ENCODE data around the gene TMEM258.
A peak's percentile ranks its signal among the peaks of the same experiment; 100 is the strongest.

TMEM258 gene

DNA sequence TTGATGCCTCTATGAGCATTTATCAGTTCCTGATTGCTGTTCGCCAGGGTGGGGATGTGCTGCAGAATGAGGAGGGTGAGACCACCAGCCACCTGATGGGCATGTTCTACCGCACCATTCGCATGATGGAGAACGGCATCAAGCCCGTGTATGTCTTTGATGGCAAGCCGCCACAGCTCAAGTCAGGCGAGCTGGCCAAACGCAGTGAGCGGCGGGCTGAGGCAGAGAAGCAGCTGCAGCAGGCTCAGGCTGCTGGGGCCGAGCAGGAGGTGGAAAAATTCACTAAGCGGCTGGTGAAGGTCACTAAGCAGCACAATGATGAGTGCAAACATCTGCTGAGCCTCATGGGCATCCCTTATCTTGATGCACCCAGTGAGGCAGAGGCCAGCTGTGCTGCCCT lies 3.1 kb upstream of the TMEM258 start:
- H3K4me2 ChIP-seq: peak overlapping the region in 9 of 11 experiments; percentile 82 to 94 (median 90); a peak in 15 of 22 replicates
- H3K27me3 ChIP-seq: no peaks in the 10 kb centered on the region
- peaks cover 0 to 57% (median 34%) of the 10 kb centered on the region in 11 experiments; a peak in 14 of 22 replicates for H4K20me1 ChIP-seq
- no peak for TF ChIP-seq Cebpa-rat (IDR thresholded peaks at IDR 0.05)
- peak overlapping the region in 3 of 10 experiments; percentile 2 to 28 (median 8); a peak in 2 of 20 replicates for H3K4me3 ChIP-seq
- H3K36me3 ChIP-seq: peaks cover 14 to 67% (median 59%) of the 10 kb centered on the region in 11 experiments
- H3K4me1 ChIP-seq: peaks cover 35 to 68% (median 46%) of the 10 kb centered on the region in 10 experiments
- H3K9ac ChIP-seq: peak overlapping the region in 10 of 11 experiments; percentile 25 to 100 (median 98); a peak in 15 of 22 replicates
- no peaks in the 10 kb centered on the region for H3K9me3 ChIP-seq (replicated peaks in 1 of 11)
- 0 out of 22 replicates have a peak overlapping the region, but pooled peaks of 1 of the 11 experiments have one; percentile 10 for H3K27ac ChIP-seq

DNA sequence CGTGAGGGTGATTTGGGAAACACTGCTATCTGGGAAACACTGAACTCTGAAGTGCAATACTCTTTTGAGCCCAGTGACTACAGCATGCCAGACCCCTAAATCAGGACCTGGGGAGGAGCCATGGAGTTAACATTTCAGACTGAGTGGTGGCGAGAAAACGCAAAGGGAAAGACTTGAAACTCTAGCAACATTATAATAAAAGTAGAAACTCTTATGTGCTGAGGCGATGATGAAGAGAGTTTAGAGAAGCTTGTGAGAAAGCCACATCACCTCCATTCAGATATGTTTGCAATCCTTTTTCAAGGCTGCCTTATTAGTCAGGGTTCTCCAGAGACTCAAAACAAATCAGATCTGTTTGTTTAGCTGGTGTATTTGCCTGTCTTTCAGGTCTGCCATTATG lies 2.2 kb upstream of the TMEM258 start:
- H3K9me3 ChIP-seq (replicated peaks in 1 of 11): no peaks in the 10 kb centered on the region
- H3K9ac ChIP-seq: peak overlapping the region; percentile 25 to 100 (median 98); a peak in 17 of 22 replicates
- no peaks in the 10 kb centered on the region for H3K27me3 ChIP-seq
- peak overlapping the region in 10 of 11 experiments; percentile 82 to 99 (median 90); a peak in 21 of 22 replicates for H3K4me2 ChIP-seq
- peaks cover 0 to 48% (median 32%) of the 10 kb centered on the region in 11 experiments; a peak in 17 of 22 replicates for H4K20me1 ChIP-seq
- peaks cover 35 to 61% (median 48%) of the 10 kb centered on the region in 10 experiments for H3K4me1 ChIP-seq
- TF ChIP-seq Cebpa-rat (IDR thresholded peaks at IDR 0.05): no peak
- H3K36me3 ChIP-seq: peaks cover 23 to 67% (median 59%) of the 10 kb centered on the region in 11 experiments
- peak overlapping the region in 7 of 10 experiments; percentile 28 to 84 (median 82); a peak in 8 of 20 replicates for H3K4me3 ChIP-seq
- peak overlapping the region in 3 of 11 experiments; percentile 5 to 100 (median 6); a peak in 3 of 22 replicates for H3K27ac ChIP-seq

DNA sequence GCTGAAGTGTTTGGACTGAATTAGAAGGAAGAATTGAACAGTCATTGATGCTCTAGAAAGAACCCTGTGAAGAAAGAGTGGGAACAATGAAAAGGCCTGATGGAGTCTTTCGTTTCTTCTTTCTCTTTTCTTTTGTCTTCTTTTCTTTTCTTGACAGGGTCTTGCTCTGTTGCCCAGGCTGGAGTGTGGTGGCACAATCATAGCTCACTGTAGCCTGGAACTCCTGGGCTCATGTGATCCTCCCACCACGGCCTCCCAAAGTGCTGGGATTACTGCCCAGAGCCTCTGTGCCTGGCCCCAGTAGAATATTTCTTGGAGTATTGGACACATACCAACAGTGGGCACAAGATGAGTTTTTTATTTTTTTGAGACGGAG lies 1.4 kb upstream of the TMEM258 start:
- Histone ChIP-seq H3K4me2 (peak overlapping the region; percentile 82 to 99 (median 90)), H3K4me3 (peak overlapping the region; percentile 76 to 89 (median 82)), H3K9me3 (replicated peaks in 1 of 11) (no peaks in the 10 kb centered on the region), H3K27me3 (no peaks in the 10 kb centered on the region), H3K36me3 (peaks cover 30 to 67% (median 59%) of the 10 kb centered on the region in 11 experiments), H3K4me1 (peaks cover 35 to 55% (median 45%) of the 10 kb centered on the region in 10 experiments), H3K9ac (peak overlapping the region; percentile 96 to 100 (median 99)), H4K20me1 (peaks cover 6 to 40% (median 34%) of the 10 kb centered on the region in 11 experiments; a peak in 17 of 22 replicates), H3K27ac (peak overlapping the region in 10 of 11 experiments; percentile 98 to 100 (median 99); a peak in 21 of 22 replicates)
- no peak for TF ChIP-seq Cebpa-rat (IDR thresholded peaks at IDR 0.05)

DNA sequence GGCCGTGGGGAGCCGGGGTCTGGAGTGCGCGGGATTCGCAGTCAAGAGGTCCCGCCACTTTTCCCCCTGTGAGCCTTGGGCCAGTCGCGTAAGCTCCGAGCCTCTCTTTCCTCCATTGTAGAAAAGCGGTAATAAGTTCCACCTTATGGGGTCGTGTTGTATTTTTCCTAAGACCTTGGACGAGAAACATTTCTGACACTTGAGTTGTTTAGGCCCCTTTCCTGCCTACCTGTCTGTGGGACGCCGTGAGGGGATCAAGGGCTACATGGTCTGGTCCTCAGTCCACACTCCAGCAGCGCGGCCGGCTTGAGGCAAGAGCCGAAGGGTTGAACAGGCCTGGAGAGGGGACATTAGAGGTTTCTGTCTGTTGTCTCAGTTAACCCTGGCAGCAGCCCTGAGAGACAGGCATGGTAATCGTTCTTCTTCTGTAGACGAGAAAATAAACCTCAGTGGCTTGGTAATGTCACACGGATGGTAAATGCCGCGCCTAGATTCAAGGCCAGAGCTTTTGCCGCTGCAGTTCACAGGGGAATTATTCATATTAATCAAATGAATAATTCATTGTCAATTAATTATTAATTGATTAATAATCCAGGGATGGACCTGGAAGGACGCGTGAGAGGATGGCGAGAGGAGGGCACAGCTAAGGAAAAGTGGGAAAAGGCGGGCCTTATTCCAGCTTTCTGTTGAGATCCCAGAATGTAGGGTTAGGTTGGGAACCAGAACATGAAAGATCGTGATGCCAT lies 857 bp upstream of the TMEM258 start:
- Histone ChIP-seq H3K9ac (peak overlapping the region; percentile 96 to 100 (median 99)), H3K4me3 (peak overlapping the region; percentile 76 to 89 (median 82)), H3K4me2 (peak overlapping the region; percentile 82 to 99 (median 90)), H3K9me3 (replicated peaks in 1 of 11) (no peaks in the 10 kb centered on the region), H3K27me3 (no peaks in the 10 kb centered on the region), H3K36me3 (peaks cover 36 to 67% (median 59%) of the 10 kb centered on the region in 11 experiments), H3K4me1 (peaks cover 35 to 59% (median 46%) of the 10 kb centered on the region in 10 experiments), H4K20me1 (peaks cover 10 to 41% (median 32%) of the 10 kb centered on the region in 11 experiments; a peak in 17 of 22 replicates), H3K27ac (peak overlapping the region; percentile 98 to 100 (median 99))
- TF ChIP-seq Cebpa-rat (IDR thresholded peaks at IDR 0.05): no peak

DNA sequence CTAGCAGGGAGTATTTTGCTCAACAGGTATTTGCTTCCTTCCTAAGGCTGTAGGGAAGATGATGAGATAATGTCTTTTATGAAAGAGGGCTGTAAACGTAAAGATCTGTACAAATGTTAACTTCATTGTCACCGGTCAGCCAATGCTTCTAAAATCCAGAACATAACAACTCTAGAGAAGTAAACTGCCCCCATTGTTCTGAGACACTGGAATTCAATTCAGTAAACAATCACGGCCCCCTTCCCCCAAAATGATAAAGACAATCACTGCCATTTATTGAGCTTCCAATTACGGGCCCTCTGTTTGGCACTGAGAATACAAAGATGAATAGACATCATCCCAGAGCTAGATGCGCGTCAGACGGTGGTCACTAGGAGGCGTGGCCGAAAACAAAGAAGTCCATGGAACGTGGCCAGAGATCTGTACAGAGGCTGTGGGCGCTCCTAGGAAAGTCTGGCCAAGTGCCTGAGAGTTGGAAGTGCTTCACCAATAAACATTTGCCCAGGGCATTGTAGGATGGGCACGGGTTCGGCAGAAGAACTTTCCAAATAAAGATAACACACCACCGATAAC lies 576 bp downstream of the TMEM258 start:
- peaks cover 36 to 67% (median 54%) of the 10 kb centered on the region in 10 experiments for H3K4me1 ChIP-seq
- TF ChIP-seq Cebpa-rat (IDR thresholded peaks at IDR 0.05): no peak
- H3K27ac ChIP-seq: peak overlapping the region; percentile 98 to 100 (median 99)
- H3K9me3 ChIP-seq (replicated peaks in 1 of 11): no peaks in the 10 kb centered on the region
- H3K27me3 ChIP-seq: no peaks in the 10 kb centered on the region
- H3K4me3 ChIP-seq: peak overlapping the region; percentile 76 to 89 (median 82)
- H3K36me3 ChIP-seq: peaks cover 50 to 71% (median 62%) of the 10 kb centered on the region in 11 experiments
- H3K9ac ChIP-seq: peak overlapping the region; percentile 96 to 100 (median 99)
- peak overlapping the region; percentile 82 to 99 (median 90) for H3K4me2 ChIP-seq
- peaks cover 22 to 54% (median 38%) of the 10 kb centered on the region in 11 experiments; a peak in 18 of 22 replicates for H4K20me1 ChIP-seq

DNA sequence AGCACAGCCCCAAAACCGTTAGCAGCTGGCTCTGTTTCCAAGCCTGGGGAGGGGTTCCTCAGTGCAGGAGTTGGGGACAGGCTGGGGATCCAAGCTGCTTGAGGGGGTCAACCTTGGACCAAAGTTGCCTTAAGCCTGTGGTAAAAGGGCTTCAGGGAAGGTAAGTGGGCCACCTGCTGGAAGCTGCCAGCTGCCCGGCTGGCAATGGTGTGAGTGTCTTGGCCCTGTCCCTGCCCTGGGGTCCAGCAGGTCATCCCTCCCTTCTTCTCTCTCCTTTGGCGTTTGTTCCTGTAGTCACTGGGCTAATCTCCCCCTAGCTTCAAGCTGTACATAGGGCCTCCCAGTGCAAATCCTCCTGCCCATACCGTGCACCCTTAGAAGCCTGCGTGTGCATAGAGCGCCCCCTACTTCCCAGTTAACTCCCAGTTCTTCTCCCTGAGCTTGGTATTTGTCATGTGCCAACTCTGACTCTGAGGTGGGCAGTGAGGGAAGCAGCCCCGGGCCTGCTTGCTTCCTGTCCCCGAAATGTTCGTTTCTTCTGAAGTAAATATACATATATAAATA lies 4.4 kb downstream of the TMEM258 start:
- H3K9ac ChIP-seq: peak overlapping the region in 6 of 11 experiments; percentile 9 to 39 (median 21); a peak in 4 of 22 replicates
- H3K4me1 ChIP-seq: peaks cover 32 to 61% (median 40%) of the 10 kb centered on the region in 10 experiments
- H3K27ac ChIP-seq: no peak overlapping the region
- no peaks in the 10 kb centered on the region for H3K9me3 ChIP-seq (replicated peaks in 1 of 11)
- TF ChIP-seq Cebpa-rat (IDR thresholded peaks at IDR 0.05): no peak
- peaks cover 6 to 66% (median 44%) of the 10 kb centered on the region in 11 experiments; a peak in 17 of 22 replicates for H4K20me1 ChIP-seq
- no peaks in the 10 kb centered on the region for H3K27me3 ChIP-seq
- H3K36me3 ChIP-seq: peaks cover 60 to 80% (median 68%) of the 10 kb centered on the region in 11 experiments
- H3K4me3 ChIP-seq: no peak overlapping the region
- H3K4me2 ChIP-seq: peak overlapping the region in 7 of 11 experiments; percentile 31 to 69 (median 58); a peak in 8 of 22 replicates

DNA sequence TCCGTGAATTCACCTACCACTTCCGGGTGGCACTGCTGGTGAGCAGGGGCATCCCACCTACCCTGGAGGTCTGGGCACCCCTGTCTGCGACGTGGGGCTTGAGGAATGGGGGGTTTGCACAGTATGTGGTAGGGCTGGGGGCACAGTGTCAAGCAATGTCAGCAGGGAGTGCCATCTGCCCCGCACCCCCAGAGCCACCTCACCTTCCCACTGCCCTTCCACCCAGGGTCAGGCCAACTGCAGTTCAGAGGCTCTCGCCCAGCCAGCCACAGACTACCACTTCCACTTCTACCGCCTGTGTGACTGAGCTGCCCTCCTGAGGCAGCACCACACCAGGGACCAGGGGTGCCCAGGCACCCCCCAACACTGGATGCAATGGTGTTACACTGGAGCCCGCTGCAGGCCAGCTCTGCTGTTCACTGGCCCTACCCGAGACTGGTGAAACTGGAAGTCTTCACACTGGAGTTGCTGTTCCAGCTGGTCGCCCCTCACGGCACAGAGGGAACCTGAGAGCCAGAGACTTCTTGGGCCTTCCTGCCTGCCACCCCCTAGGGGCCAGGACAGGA lies 6.5 kb downstream of the TMEM258 start:
- TF ChIP-seq Cebpa-rat (IDR thresholded peaks at IDR 0.05): no peak
- H3K4me3 ChIP-seq: no peak overlapping the region
- peak overlapping the region in 7 of 11 experiments; percentile 6 to 62 (median 45); a peak in 9 of 22 replicates for H3K9ac ChIP-seq
- H3K4me2 ChIP-seq: peak overlapping the region in 7 of 11 experiments; percentile 35 to 69 (median 58); a peak in 12 of 22 replicates
- H3K4me1 ChIP-seq: peaks cover 24 to 52% (median 32%) of the 10 kb centered on the region in 10 experiments; a peak in 19 of 20 replicates
- H3K27ac ChIP-seq: peak overlapping the region in 5 of 11 experiments; percentile 5 to 38 (median 11); a peak in 5 of 22 replicates
- H4K20me1 ChIP-seq: peaks cover 6 to 66% (median 45%) of the 10 kb centered on the region in 11 experiments; a peak in 17 of 22 replicates
- no peaks in the 10 kb centered on the region for H3K27me3 ChIP-seq
- no peaks in the 10 kb centered on the region for H3K9me3 ChIP-seq (replicated peaks in 1 of 11)
- peaks cover 60 to 83% (median 68%) of the 10 kb centered on the region in 11 experiments for H3K36me3 ChIP-seq

DNA sequence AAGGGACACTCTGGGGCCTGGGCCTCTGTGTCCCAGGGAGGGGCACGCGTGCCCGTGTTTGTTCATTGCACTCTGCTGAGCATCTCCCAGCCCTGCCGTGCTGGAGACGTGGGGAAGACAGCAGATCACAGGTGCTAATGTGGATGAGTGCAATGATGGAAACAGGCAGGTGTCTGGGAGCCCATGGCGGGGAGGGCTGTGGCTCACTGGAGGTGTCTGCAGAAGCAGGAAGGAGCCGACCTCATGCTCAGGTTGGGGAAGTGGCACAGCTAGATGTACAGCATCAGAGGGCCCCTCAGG lies 7.9 kb downstream of the TMEM258 start:
- Histone ChIP-seq H3K9me3 (replicated peaks in 1 of 11) (no peaks in the 10 kb centered on the region), H3K27me3 (no peaks in the 10 kb centered on the region), H3K9ac (0 out of 22 replicates have a peak overlapping the region, but pooled peaks of 1 of the 11 experiments have one; percentile 19), H4K20me1 (peaks cover 6 to 70% (median 45%) of the 10 kb centered on the region in 11 experiments; a peak in 17 of 22 replicates), H3K4me2 (0 out of 22 replicates have a peak overlapping the region, but pooled peaks of 1 of the 11 experiments have one; percentile 21), H3K36me3 (peaks cover 46 to 72% (median 55%) of the 10 kb centered on the region in 11 experiments), H3K4me3 (no peak overlapping the region), H3K27ac (no peak overlapping the region), H3K4me1 (peaks cover 22 to 41% (median 27%) of the 10 kb centered on the region in 10 experiments; a peak in 19 of 20 replicates)
- no peak for TF ChIP-seq Cebpa-rat (IDR thresholded peaks at IDR 0.05)

All from BLaER1 treated with 17β-estradiol and CSF1 and Interleukin-3, amounts not matched to agents 10 nM and 100 nM (cell line).